DMS53 treated with DMSO at 0.1 percent for 48 hours (cell line): ENCODE measurements around the gene HOXC10.

Experiments used
- DNase-seq: peaks from one replicate; lab custom pipeline; 2025; ENCODE audit not compliant: unreplicated experiment; lab: John Stamatoyannopoulos, UW

Gene HOXC10

DNA sequence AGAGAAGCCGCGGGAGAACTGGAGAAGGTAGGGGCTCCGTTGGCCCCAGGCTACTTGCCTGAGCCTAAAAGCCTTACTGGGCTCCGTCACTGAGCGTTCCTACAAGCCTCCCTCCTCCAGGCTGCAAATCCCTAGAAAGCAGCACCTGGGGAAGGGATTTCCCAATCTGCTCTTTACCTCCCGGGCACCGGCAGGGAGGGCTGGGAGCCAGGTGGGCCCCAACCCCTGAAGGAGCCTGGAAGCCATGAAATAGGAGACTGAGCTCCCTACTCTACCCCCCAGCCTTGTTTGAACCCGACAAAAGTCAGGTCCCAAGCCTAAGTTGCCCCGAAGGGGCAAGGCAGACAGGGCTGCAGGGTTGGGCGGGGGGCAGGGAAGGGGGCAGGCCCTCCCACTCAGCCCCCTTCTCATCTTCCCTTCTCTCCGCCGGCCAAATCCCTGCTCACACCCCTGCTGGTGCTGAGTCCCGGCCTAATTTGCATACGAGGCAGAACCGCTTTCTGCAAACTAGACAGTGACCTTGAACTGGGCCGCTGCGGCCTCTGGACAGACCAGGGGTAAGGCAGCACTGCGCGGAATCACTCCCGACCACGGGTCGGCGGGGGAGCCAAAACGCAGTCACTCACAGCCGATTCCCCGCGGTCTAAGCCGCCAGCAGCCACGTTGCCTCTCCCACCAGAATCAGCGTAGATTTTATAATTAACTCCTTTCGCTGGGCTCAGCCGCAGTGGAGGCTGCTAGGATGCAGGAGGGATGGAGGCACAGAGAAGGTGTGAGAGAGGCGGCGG, 34.0 kb upstream of the HOXC10 start:
- no peak for DNase-seq

DNA sequence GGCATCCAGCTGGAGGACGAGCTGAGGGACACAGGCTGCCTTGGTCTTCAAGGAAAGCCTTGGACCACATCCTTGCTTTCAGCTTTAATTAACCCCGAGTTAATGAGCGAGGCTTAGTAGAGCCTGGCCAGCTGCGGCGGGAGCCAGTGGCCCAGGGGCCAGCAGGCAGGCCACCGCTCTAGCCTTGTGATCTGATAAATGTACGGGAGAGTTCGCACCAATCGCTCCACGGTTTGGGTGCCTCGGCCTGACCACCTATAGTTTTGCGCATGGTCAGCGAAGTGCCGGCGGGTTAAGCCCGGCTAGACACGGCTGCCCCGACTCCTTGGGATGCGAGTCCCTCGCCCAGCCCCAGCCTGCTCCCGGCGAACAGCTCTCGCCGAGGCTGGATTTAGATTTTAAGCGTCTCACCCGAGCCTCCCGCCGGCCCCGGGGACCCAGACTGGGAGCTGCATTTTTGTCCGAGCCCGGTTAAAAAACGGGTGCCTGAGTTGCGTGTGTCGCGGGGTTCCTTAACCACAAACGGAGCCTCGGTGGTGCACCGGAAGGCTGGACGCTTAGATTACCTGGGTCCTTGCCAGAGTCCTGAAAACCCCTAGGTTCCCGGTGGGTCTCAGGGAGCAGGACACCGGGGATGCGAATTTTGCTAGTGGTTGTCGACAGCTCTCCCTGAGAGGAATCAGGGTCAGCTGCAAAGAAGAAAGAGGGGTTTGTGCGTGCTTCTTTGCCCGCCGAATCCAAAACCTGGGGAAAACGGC, 33.2 kb upstream of the HOXC10 start:
- DNase-seq, result no peak

DNA sequence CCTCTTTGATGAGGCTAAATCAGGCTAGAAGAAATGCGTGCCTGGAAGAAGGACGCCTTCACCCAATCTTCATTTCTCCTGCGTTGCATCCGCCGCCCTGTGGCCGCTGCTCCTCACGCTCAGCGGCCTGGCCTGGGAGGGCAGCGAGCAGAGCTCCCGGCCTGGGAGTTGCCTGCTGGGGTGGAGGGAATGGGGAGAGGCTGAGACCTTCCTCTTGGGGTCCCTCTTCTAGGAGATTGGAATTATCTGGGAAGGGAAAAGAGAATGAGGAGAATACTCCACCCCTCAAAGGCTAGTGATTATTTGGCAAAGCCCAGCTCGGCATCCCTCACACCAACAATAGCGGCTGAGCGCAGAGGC, 32.6 kb upstream of the HOXC10 start:
- DNase-seq, result no peak

DNA sequence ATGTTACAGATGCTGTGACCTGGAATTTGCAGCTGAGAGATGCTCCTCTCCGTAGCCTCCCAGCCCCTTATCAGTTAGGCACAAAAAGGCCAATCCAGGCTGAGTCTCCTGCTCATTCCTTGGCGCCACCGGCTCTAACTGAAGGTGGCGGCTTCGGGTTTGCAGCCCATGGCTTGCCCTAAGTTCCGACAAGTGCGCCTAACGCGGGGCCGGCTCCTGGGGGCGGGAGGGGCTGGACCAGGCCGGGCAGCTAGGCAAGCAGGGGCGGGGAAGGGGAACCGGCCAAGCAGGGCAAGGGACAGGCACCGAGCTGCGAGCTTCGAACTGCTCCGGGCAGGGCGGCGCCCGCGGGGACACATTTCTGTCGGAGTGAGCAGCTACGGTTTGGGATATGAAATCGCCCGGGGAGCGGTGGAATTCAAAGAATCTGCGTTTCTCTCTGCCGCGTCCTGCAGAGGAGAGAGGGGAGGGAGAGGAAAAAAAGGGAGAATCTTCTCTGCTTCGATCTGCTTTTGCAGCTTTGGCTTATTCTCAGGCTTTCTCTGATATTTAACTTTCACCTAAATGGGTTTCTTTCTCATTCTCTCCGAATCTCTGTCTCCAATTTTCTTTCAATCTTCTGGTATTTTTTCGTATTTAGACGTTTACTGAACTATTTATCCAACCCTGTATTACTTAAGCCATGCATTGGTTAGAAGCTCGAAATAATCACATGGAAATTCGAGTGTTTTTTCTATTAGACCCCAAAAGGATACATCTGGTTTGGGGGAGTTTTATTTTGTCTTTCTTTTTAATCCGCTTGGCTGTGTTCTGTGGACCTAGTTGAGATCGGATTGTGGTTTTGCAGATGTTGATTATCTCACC, 31.8 kb upstream of the HOXC10 start:
- no peak for DNase-seq

DNA sequence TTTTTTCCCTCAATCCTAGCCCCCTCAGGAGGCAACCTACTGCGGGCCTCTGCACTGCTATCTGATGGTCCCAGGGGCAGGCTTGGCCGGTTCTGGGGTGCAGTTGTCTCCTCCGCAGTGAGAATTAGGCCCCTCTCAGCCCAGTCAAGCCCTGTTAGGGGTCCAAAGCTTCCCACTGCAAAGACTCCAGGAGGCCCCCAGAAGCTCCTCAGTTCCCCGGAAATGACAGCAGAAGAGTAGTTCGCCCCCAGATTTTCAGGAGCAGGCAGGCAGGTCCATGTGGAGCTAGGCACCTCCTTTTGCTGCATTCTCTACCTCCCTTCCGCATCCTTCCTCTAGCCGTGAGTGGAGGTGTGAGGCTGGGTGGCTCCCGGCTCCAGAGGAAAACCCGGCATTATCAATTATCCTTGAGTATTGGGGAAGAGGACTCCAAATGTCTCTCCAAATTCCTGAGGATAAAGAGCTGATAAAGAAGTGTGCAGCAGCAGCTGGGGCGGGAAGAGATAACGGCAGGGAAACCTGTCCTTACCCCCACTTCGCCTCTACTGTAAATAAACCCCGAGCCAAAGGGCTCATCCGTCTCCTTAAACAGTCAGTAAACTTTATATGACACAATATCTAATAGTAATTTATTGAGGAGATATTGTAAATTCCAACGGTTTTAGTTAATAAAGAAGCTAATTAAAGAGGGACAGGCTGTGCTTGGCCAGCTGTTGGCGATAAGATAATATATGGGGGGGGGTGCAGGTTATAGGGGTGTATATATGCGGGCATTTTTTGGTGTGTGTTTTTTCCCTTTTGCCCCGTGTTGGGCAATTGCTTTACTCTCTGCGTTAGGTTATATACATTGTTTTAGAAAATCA, 30.9 kb upstream of the HOXC10 start:
- no peak for DNase-seq

DNA sequence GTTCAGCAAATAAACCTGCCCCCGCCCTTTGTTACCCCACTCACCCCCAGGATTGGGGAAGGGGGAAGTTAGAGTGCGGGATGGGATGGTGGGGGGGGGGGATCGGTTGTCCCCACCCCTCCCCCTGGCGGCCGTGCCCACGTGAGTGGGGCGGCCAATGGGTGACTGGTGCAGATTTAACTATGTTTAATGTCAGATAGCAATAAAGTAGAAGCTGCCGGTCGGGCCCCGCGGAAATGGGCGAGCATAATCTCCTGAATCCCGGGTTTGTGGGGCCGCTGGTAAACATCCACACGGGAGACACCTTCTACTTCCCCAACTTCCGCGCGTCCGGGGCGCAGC, 30.3 kb upstream of the HOXC10 start, which contains the start of gene HOXC12:
TSS of gene HOXC12 (plus strand) at position 210 of the 342 bp plus-strand sequence. CDS start at position 237, 27 bp downstream.
- DNase-seq, result no peak

DNA sequence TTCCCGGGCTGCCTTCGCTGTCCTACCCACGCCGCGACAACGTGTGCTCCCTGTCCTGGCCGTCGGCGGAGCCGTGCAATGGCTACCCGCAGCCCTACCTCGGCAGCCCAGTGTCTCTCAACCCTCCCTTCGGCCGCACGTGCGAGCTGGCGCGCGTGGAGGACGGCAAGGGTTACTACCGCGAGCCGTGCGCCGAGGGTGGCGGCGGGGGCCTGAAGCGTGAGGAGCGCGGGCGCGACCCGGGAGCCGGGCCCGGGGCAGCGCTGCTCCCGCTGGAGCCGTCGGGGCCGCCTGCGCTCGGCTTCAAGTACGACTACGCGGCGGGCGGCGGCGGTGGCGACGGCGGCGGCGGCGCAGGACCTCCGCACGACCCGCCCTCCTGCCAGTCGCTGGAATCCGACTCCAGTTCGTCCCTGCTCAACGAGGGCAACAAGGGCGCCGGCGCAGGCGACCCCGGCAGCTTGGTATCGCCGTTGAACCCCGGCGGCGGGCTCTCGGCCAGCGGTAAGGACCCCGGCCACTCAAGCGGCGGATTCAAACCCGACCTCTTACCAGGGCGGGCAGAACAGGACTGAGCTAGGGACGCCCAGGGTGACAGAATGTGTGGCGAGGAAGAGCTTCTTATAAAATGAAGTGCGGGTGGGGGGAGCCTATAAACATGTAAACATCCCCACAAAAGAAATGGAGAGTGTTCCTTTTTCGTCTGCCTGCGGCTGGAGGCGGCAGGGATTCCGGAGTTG, 29.7 kb upstream of the HOXC10 start:
- DNase-seq, result no peak

DNA sequence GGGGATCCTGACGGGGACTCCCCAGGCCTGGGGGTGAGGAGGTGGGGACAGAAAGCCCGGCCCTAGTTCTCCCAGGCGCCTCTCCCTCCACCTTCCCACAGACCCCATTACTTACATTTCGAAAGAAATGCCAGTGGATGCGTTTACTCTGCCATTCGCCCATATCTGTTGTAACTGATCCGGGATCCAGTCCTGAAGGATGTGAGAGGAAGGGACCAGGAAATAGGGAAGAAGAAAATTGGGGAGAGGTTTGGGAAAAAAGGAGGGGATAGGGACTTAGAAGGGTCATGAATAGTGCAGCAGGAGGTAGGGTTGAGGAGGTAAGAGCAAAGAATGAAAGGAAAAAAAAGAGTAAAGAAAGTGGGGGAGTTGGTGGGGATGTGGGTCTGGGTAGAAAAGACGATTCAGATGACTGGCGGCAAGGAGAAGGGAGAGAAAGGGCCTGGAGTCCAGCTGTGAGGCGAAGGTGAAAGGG, 29.1 kb upstream of the HOXC10 start:
- no peak for DNase-seq

DNA sequence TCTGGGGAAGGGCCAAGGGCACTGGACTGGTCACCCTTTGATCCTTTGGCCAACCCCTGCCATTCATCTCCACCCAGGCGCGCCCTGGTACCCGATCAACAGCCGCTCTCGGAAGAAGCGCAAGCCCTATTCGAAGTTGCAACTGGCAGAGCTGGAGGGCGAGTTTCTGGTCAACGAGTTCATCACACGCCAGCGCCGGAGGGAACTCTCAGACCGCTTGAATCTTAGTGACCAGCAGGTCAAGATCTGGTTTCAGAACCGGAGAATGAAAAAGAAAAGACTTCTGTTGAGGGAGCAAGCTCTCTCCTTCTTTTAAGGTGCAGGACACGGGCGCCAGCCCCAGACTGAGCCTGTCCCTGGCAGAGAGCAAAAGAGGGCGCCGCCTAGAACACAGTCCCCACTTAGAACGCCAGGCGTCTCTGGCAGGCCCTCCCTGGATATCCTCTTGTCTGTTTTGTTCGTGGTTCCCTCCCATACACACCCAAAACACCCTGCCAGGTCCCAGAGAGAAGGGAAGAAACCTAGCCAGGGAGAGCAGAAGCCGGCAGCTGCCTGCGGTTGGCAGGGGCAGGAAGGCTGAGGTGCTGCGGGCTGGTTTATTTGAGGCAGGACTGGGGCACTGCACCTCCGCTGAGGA, 28.6 kb upstream of the HOXC10 start:
- no peak for DNase-seq

DNA sequence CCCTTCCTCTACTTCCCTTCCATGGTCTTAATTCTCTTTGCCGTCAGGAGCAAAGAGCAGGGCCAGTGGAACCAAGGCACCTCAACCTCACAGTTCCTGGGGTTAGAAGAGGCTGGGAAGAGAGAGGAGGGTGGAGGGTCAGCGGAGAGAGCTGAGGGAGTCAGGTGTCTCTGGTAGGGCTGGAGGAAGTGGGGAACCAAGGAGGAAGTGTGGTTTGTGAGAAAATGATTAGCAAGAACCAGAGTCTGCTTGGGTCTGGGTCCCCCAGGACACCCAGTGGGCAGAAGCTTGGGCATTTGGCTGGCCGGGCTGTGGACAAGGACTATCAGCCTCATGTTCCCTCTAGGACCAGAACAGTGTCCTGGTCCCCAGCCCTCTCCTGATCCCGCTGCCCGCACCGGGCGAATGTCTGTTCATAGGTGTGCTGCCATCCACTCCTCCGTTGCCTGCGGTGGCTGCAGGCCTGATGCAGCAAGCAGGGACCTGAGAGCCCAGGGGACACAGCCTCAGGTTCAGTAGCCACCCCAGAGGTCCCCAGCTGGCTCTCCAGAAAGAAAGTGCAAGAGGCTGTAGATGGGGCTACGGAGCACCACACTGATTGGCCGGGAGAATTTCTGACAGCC, 27.9 kb upstream of the HOXC10 start:
- no peak for DNase-seq

DNA sequence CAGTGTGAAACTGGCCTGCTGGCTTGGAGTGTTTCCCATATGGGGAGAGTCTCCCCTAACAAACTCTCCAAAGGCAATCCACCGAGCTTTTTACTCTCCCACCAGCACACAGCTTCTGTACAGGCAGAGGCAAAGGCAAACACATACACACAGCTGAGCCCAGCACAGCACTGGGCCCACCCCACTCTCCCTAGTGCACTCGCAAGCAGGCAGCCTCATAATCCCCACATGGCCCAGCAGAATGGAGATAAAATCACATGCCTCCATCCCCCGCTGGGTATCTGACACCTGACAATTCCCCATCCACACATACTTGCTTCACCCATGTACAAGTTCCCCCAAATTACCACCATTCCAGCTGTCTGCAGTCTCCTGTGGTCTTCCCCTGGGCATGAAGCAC, 26.8 kb upstream of the HOXC10 start:
- DNase-seq, result no peak

DNA sequence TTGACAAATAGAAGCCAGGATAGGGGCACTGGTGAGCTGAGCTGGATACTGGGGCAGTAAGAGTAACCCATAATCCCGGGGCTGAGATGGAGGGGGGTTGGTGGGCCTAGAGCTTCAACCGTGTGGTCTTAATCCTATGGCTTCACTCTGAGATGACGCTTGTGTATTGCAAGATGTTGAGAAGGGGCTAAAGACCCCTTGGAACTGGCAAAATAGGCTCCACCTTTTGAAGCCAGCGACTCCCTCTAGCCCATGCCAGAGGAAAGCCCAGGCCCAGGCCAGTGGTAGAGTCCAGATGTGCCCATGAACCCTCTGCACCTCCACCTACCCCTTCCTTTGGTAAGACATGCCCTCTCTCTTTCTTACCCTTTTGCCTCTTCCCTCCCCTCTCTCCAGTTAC, 25.6 kb upstream of the HOXC10 start:
- no peak for DNase-seq

DNA sequence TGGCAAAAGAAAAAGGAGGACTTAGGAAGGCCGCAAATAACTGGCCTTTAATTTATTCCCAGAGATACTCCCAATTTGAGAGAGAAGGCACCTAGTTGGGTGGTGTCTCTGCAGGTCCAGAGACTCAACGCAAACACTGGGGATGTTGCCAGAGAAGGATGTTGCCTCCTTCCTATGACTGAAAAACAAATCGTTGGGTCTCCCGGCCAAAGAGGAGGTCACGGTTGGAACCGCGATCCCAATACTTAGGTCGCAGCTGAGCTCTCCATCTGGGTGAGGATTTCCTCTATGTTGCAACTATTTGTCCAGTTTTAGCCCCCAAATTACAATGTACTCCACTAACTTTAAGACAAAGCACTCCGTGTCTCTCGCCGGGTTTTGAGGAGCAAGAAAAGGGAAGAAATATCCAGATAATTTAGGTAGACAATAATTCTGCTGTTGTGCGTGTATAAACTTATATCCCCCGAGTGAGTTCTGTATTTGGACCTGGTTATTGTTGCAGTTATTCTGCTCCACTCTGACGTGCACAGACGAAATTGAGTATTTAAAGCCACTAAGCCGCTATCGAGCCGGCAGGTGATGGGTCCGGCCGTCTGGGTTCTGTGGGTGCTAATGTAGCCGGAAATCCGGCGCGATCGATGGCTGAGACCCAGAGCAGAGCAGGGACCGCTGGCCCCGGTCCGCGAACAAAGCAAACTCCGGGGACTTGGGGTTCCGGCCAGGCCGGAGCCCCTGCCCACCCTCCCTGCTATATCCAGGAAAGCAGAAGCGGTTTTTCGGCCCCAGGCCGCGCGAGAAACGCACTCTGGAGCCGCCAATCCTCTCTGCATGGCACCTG, 24.5 kb upstream of the HOXC10 start:
- DNase-seq, result no peak

DNA sequence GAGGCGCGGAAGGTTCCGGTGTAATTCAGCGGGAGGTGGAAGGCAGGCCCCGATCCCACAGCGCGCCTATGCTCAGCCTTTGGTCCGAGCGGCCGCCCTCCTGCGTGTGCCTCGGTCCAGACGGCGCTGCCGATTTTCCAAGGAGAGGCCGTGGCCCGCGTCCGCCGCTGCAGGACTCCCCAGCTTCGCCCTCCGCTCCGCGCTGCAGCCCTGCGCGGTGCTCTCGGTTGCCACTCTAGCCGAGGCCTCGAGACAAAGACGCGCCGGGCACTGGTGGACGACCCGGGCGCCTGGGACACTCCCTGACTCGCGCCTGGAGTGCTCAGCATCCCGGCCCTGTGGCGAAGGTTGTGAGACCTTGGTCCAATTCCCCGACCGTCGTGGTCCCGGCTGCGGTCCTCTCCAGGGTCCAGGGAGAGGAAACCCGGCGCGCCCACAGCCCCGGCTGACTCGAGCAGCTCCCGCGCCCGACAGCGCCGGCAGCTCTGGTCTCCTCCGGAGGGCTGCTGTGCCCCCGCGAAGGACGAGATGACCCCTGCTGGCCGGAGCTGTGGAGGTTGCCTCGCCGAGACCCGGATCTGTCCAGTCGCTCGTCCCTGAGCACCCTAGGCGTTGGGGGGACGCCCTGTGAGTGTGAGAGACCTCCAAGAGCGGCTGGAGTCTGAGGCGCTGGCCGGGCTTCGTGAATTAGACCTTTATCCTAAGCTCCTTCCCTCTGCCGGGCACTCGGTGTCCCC, 23.8 kb upstream of the HOXC10 start:
- no peak for DNase-seq

DNA sequence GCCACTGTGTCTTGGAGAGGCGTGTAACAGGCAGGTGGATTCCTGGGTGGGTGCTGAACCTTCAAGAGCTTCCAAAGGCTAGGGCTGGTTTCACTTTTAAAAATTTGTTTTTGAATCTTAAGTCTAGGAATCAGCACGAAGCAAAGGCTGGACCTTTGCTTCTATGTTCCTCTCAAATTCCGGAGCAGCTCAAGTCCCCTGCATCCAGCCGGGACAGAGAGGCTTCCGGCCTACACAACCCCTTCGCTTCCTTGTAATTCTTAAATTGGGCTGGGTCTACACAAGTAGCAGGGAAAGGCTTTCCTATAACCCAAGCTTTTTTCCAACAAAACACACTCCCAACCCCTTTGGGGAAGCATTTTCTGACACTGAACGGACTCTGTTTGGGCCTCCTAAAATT, 21.9 kb upstream of the HOXC10 start:
- no peak for DNase-seq

DNA sequence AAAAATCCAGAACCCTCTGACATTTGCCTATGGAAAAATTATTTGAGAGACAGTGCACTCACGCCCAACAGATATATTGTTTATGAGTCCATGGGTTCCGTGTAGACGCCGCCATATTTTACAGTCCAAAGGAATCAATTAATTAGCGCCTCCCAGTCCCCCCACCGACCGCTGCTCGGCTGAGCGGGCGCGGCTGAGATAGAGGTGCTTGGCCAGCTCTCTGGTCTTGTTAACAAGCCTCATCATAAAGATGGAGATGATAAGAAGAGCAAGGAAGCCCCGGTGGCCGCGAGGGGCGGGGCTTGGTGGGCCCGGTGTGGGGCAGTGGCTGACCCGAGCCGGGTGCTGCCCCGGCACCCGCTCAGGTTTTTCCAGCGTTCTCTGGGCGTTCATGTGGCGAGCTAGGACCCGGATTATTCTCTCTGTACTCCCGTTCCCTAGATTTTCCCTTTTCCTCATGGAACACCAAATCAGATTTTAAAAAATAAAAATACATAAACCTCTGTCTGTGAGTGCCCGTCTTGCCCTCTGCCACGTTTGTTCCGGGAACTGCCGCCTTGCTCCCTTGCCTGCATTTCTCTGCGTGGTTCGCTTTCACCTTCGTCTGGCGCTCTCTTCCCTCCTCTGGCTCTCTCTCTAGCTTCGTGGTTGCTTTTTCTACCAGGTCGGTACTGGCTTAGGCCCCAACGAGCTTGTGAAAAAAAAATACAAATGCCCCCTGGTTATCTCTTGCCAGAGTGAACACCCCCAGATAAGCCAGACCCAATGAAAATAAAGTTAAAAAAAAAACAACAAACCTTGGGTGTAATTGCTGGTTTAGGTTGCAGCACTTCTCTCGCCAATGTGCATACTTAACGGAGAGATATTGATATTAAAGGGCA, 21.3 kb upstream of the HOXC10 start:
- no peak for DNase-seq
